ENCODE measurements around the gene CIROP.
"Not testable (repeated sequence)": the region's sequence is repeated elsewhere in the genome, so short reads cannot be mapped to it uniquely, and the experiment has no call there.

The CIROP gene

GRCh38 chr14:23113431-23114119, 8.8 kb upstream of the CIROP start:
- H3K4me3 Mint-ChIP-seq = no peak overlapping the region
- no peak for ATAC-seq (replicated peaks)
- no peak for DNase-seq
- H3K36me3 Mint-ChIP-seq = no peaks in the 10 kb centered on the region
- no peaks in the 10 kb centered on the region for H3K9me3 Mint-ChIP-seq
- peaks cover 11 to 19% of the 10 kb centered on the region in 2 donors for H3K27me3 Mint-ChIP-seq
- H3K4me1 Mint-ChIP-seq = peaks cover 1 to 2% of the 10 kb centered on the region in 2 donors
- H3K27ac Mint-ChIP-seq = no peak overlapping the region

GRCh38 chr14:23112359-23113178, 7.8 kb upstream of the CIROP start:
- H3K27ac Mint-ChIP-seq = no peak overlapping the region
- peaks cover 11 to 19% of the 10 kb centered on the region in 2 donors for H3K27me3 Mint-ChIP-seq
- H3K36me3 Mint-ChIP-seq = no peaks in the 10 kb centered on the region
- H3K9me3 Mint-ChIP-seq = no peaks in the 10 kb centered on the region
- ATAC-seq (replicated peaks) (no peak), DNase-seq (no peak)
- H3K4me3 Mint-ChIP-seq = no peak overlapping the region
- no peaks in the 10 kb centered on the region for H3K4me1 Mint-ChIP-seq

DNA sequence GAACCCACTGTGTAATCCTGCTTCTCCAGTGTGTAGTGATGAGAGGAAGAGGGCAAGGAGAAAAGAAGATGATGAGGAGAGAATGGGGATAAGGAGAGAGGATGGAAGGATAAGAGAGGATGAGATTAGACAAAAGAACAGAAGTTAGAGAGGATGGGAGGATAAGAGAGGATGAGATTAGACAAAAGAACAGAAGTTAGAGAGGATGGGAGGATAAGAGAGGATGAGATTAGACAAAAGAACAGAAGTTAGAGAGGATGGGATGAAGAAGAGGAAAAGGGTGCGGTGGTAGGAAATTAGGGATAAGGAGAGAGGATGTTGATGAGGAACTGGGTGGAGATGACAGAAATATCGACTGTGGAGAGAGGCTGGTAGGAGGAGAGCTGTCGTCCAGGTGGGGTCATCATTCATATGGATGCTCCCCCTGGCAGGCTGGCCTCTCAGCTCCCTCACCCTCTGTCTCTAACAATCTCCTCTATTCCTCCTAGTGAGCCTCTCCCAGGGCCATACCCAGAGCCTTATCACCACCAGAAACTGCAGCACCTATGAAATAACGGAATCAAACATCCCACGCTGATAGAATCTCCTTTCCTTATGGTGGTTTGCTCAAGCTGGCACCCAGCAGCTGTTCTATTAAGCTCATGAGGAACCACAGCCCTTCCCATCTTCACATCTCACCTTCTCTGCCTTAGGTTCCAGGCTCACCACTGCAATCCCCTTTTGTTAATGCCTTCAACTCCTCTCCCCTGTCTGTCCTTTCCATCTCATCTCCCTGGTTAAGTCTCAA, 6.0 kb upstream of the CIROP start:
- H3K27ac Mint-ChIP-seq = no peak overlapping the region
- H3K27me3 Mint-ChIP-seq = peaks cover 11 to 19% of the 10 kb centered on the region in 2 donors
- H3K4me3 Mint-ChIP-seq = no peak overlapping the region
- ATAC-seq (replicated peaks) = no peak
- no peaks in the 10 kb centered on the region for H3K9me3 Mint-ChIP-seq
- no peaks in the 10 kb centered on the region for H3K36me3 Mint-ChIP-seq
- peaks cover 4 to 7% of the 10 kb centered on the region in 2 donors for H3K4me1 Mint-ChIP-seq
- no peak for DNase-seq

DNA sequence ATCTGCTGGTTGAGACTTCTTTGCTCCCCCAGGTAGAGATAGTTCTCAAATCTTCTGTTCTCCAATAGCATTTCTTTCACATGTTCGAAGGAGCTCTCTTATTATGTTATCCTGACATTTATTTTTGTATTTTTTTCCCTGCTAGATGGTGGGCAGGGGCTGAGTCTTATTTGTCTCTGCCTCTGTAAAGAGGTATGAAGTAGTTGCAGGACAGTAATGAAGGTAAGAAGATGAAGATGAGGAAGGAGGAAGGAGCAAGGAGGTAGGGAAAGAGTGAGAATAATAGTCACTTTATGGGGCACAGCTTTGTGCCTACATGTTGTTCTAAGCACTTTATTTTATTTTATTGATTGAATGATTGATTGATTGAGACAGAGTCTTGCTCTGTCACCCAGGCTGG, 5.0 kb upstream of the CIROP start:
- no peaks in the 10 kb centered on the region for H3K9me3 Mint-ChIP-seq

GRCh38 chr14:23108169-23108568, 3.4 kb upstream of the CIROP start:
- not testable (repeated sequence) for H3K36me3 Mint-ChIP-seq; H3K4me1 Mint-ChIP-seq; H3K27me3 Mint-ChIP-seq; H3K27ac Mint-ChIP-seq; ATAC-seq (replicated peaks); DNase-seq; H3K4me3 Mint-ChIP-seq; H3K9me3 Mint-ChIP-seq

More for the DNA sequence above, 5.0 kb upstream of the CIROP start:
- no peak for DNase-seq
- ATAC-seq (replicated peaks) = no peak
- Mint-ChIP-seq H3K27me3 (peaks cover 7 to 14% of the 10 kb centered on the region in 2 donors), H3K4me1 (peaks cover 4 to 7% of the 10 kb centered on the region in 2 donors), H3K36me3 (no peaks in the 10 kb centered on the region), H3K27ac (no peak overlapping the region), H3K4me3 (no peak overlapping the region)

DNA sequence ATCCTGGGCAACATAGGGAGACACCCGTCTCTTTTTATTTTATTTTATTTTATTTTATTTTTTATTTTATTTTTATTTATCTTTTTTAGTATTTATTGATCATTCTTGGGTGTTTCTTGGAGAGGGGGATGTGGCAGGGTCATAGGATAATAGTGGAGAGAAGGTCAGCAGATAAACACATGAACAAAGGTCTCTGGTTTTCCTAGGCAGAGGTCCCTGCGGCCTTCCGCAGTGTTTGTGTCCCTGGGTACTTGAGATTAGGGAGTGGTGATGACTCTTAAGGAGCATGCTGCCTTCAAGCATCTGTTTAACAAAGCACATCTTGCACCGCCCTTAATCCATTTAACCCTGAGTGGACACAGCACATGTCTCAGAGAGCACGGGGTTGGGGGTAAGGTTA, 2.8 kb upstream of the CIROP start:
- not testable (repeated sequence) for H3K27ac Mint-ChIP-seq; ATAC-seq (replicated peaks); H3K36me3 Mint-ChIP-seq; DNase-seq; H3K27me3 Mint-ChIP-seq; H3K4me1 Mint-ChIP-seq; H3K9me3 Mint-ChIP-seq; H3K4me3 Mint-ChIP-seq

- Mint-ChIP-seq H3K4me1 (peaks cover 4 to 7% of the 10 kb centered on the region in 2 donors), H3K27ac (no peak overlapping the region), H3K27me3 (no peaks in the 10 kb centered on the region), H3K36me3 (no peaks in the 10 kb centered on the region), H3K9me3 (no peaks in the 10 kb centered on the region), H3K4me3 (no peak overlapping the region)
- ATAC-seq (replicated peaks) = no peak
- no peak for DNase-seq
Measured at GRCh38 chr14:23106747-23107045, 1.9 kb upstream of the CIROP start.

GRCh38 chr14:23105348-23105824, 597 bp upstream of the CIROP start:
- DNase-seq (no peak), ATAC-seq (replicated peaks) (no peak)
- H3K27me3 Mint-ChIP-seq = no peaks in the 10 kb centered on the region
- H3K4me1 Mint-ChIP-seq = peaks cover 5 to 9% of the 10 kb centered on the region in 2 donors
- no peaks in the 10 kb centered on the region for H3K36me3 Mint-ChIP-seq
- no peak overlapping the region for H3K27ac Mint-ChIP-seq
- no peak overlapping the region for H3K4me3 Mint-ChIP-seq
- no peaks in the 10 kb centered on the region for H3K9me3 Mint-ChIP-seq

DNA sequence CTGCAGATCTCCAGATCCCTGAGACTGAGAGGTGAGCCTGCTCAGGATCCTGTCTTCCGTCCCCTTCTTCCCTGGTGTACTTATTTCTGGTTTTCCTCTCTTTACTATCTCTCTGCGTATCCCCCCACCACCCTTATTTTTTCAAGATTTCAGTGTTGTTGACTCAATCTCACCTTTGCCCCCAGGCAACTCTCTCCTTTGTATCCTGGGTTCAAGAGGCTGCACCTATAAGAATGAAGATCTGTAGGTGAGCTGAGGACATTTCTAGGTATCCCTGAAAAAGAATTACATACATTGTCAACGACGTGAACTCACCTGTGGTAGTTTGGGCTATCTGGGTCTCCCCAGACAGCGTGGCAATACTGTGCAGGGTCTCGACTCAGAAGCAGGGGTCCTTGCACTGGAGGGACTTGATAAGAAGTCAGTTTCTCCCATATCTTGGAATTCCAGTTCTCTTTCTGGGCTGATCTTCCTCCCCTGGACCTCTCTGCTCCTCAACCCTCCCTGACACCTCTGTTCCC, 659 bp downstream of the CIROP start:
- ATAC-seq (replicated peaks) (no peak), DNase-seq (no peak)
- no peaks in the 10 kb centered on the region for H3K9me3 Mint-ChIP-seq
- H3K36me3 Mint-ChIP-seq = peaks cover 3 to 10% of the 10 kb centered on the region in 2 donors
- H3K27me3 Mint-ChIP-seq = no peaks in the 10 kb centered on the region
- no peak overlapping the region for H3K27ac Mint-ChIP-seq
- H3K4me3 Mint-ChIP-seq = no peak overlapping the region
- H3K4me1 Mint-ChIP-seq = peaks cover 11 to 15% of the 10 kb centered on the region in 2 donors

DNA sequence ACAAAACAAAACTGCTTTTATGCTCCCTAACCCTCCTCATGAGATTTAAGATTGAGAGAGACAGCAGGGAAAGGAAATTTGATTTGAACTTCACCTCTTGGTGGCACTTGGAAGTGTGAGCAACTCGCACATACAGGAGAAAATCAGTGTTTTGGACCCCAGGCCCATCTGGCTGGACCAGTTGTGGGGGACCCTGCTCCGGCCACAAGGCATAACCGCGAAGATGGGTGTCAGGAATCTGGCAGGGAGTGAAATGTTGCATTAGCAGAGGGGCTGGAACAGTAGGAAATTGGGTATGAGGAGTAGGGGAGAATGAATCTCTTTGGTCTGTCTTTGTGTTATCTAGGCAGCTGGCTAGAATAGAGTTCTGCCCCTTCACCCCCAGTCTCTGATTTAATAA, 1.2 kb downstream of the CIROP start:
- no peaks in the 10 kb centered on the region for H3K9me3 Mint-ChIP-seq
- DNase-seq (no peak), ATAC-seq (replicated peaks) (no peak)
- H3K27ac Mint-ChIP-seq = no peak overlapping the region
- H3K36me3 Mint-ChIP-seq = peaks cover 3 to 11% of the 10 kb centered on the region in 2 donors
- H3K27me3 Mint-ChIP-seq = no peaks in the 10 kb centered on the region
- no peak overlapping the region for H3K4me3 Mint-ChIP-seq
- peaks cover 11 to 15% of the 10 kb centered on the region in 2 donors for H3K4me1 Mint-ChIP-seq

DNA sequence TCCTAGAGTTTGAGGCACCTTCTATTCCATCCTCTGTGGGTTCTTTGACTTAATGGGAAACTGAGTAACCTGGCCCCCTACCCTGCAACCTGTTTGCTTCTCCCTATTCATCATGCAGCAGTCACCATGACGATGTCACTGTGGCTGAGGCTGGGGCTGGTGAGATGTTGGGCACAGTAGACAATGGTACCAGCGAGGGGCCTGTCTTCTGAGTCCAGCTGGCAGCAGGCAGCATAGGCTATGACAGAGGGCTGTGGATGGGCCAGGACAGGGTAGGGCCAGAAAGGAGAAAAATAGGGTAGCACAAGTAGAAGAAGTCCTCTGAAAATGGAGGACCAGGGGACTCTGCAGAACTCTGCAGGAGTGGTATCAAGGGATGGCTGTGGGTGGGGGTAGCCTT, 2.0 kb downstream of the CIROP start:
- Mint-ChIP-seq H3K4me1 (peaks cover 11 to 16% of the 10 kb centered on the region in 2 donors), H3K27ac (no peak overlapping the region), H3K27me3 (no peaks in the 10 kb centered on the region), H3K4me3 (no peak overlapping the region), H3K9me3 (no peaks in the 10 kb centered on the region), H3K36me3 (peaks cover 3 to 12% of the 10 kb centered on the region in 2 donors)
- ATAC-seq (replicated peaks) (no peak), DNase-seq (no peak)

DNA sequence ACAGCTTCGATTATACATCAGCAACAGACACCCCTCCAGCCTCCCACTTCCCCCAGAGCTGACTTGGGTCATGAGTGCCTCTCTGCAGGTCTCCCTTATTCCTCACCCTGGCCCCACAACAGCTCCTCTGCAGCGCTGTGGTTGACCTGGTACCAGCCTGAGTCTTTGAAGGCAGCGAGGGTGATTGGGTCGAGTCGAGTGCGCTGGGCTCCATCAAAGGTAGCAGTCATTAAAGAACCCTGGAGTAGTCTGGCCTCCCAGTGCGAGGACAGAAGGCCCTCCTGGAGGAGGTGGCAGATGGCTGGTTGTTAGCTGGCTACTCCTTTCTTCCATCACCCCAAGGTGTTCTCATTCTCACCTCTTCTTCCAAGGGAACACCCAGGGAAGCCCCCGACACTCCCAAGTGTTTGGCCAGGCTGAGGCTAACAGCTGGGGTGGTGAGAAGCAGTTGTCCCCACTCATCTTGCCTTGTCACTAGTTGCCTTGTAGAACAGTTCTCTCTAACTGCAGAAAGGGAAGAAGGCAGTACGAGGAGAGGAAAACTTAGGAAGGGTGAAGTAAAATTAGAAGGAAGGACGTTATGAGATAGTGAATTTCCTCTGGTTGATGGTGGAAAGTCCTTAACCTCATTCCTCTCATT, 2.7 kb downstream of the CIROP start:
- ATAC-seq (replicated peaks) = no peak
- H3K27me3 Mint-ChIP-seq = no peaks in the 10 kb centered on the region
- DNase-seq = no peak
- no peak overlapping the region for H3K4me3 Mint-ChIP-seq
- H3K9me3 Mint-ChIP-seq = no peaks in the 10 kb centered on the region
- H3K27ac Mint-ChIP-seq = no peak overlapping the region
- H3K4me1 Mint-ChIP-seq = peaks cover 16 to 23% of the 10 kb centered on the region in 2 donors
- peaks cover 8 to 18% of the 10 kb centered on the region in 2 donors for H3K36me3 Mint-ChIP-seq

DNA sequence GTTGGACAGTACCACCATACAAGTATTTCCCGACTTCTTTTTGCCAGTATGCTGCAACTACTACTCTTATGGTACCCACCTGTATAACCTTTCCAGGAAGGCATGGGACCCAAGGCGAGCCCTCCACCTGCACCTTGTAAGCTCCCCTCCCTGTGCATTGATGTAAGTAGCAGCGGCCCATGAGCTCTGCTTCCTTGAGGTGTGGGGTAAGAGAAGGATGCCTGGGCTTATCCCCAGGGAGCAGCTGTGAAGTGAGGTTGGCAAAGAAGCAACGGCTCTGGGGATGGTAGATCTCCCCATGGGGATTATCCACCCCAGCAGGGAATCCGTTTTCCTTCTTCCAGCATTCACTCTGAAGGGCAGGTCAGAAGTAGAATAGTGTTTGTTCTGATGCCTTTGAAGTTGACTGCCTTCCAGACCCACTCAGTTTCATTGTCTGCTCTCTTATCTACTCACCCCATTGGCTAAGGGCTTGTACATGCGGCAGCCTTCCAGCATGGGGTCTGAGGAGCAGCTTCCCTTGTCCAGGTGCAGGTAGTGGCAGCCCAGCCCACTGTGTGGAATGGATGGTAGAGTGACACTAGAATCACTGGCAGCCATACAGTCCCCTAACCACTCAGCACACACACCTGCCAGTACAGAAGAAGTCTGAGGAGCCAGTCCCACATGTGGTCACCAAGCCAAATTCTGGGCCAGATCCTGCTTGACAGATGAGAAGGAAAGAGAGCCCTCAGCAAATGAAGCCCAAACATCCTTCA, 3.4 kb downstream of the CIROP start:
- Mint-ChIP-seq H3K27ac (no peak overlapping the region), H3K4me3 (no peak overlapping the region)
- no peak for ATAC-seq (replicated peaks)

More for the DNA sequence above, 3.4 kb downstream of the CIROP start:
- H3K27me3 Mint-ChIP-seq = no peaks in the 10 kb centered on the region
- peaks cover 12 to 20% of the 10 kb centered on the region in 2 donors for H3K36me3 Mint-ChIP-seq
- H3K9me3 Mint-ChIP-seq = no peaks in the 10 kb centered on the region
- H3K4me1 Mint-ChIP-seq = peaks cover 18 to 29% of the 10 kb centered on the region in 2 donors
- DNase-seq = no peak

Data from stimulated activated naive B cell treated with anti-CD40 and anti-IgM and Interleukin-4, amounts not matched to agents 10 μg/mL and 1 μg/mL and 100 μg/mL, for 72 hours (primary cell).